ENCODE measurements around the gene CACNA1S.
A peak's percentile ranks its signal among the peaks of the same experiment; 100 is the strongest.

CACNA1S gene

DNA sequence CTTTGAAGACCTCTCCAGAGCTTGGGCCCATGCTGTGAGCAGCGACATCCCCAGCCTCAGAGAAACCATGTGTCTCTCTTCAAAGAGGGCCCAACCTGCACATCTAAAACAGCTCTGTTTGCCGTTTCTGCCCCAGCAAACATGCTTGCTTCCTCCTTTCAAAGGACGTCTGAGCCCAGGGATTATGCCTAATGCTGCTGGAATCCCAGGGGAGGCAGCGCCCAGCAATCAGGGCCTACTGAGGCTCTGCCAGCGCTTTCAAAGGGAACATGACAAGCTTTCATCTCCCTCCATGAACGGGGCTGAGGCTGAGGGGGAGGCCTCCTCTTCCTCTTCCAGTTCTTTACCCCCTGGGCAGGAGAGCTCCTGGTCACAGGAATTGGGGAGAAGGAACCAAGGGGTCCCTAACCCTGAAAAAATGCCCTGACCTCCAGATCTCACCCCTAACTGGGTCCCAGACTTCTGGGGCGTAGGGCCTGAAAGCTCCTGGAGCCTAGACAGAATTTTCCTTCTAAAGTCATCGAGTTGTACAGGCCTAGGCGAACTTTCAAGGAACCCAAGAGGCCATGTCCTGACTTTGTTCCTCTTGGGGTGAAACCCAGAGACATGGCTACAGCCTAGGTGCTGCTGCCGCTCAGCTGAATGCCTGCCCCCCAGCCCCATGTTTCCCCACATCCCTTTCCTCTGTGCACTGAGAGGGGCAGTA lies 28.2 kb upstream of the CACNA1S start:
- no peak for DNase-seq (ENCODE audit: low read depth)

DNA sequence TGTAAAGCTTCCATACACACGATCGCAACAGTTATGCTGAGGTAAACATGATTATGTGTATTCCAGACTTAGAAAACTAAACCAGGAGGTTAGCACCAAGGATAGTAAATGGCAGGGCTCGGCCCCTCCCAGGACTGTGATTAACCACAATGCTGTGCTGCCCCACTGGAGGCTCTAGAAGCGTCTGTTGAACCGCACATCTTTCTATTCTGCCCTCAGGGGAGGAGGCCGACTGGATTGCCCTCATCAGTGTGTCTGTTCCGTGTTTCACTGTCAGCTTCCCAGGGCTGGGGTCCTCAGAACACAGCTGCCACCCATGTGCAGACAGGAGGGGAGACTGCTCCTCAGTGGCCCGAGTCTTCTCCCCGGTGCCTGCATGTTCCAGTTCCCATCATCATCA lies 27.5 kb upstream of the CACNA1S start:
- DNase-seq (ENCODE audit: low read depth), result no peak

DNA sequence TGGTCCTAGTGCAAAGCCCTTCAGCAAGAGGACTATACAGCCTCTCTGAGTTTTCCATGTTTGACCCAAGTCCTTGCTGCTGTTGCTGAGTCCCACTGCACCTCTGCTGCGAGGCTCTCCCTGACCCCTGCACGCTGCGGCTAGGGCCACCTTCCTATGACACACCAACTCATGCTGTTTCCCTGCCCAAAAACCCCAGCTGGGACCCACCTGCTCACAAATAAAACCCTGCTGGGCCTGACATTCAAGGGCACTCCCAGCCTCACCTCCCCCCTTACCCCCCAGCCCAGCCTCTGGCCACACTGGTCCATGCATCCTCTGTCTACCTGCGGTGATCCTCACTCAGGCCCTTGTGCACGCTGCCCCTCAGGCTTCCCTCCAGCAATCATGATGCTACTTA lies 27.1 kb upstream of the CACNA1S start:
- no peak for DNase-seq (ENCODE audit: low read depth)

DNA sequence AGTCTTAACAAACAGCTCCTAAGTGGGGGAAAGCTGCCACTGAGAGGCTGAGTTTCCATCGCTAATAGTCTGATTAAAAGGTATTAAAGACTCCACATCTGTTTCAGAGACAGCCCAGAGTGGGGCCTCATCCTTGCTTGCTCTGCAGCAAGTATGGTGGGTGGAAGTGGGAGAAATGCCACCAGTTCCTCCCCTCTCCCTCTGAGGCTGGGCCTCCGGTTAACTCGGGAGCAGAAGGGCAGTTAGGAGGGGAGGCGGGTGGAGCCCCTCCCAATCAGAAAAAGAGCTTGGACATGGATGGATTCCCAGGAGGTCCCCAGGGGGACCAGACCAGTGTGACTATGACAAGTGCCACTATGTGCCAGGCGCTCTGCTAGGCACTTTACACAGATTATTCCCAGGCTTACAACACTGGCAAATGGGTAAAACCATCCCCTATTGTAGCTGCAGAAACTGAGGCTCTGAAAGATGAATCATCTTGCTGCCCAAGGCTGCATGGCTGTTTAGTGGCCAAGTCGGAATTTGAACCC lies 26.1 kb upstream of the CACNA1S start:
- no peak for DNase-seq (ENCODE audit: low read depth)

DNA sequence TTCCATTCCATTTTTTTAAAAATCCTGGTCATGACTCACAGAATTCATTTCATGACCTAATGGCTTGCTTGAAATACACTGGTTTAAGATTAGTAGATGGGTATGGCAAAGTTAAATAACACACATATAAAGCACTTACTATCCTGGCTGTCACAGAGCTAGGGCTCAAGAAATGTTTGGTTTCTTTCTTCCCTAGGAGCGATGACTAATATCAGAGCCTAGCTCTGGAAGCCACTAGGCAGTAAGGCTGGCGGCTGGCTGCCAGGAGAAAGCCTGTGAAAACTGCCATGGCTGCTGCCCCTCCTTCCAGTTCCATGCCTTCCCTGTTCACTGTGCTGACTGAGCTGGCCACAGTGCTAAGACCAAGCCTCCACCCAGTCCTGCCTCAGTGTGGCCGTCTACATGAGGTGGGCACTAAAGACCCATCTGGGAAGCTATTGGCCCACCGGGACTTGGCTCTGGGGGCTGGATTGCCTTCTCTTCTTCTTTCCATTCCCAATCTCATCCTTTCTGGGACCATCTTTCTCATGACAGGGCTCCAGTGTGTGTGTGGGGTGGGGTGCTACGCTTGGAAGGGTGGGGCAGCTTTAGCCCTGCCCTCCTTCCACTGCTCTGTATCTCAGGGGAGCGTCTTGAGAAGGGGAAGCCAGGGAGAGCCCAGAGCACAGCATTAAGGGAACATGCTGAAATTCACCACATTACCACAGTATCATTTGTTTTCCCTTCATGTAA lies 25.5 kb upstream of the CACNA1S start:
- DNase-seq (ENCODE audit: low read depth), result no peak

DNA sequence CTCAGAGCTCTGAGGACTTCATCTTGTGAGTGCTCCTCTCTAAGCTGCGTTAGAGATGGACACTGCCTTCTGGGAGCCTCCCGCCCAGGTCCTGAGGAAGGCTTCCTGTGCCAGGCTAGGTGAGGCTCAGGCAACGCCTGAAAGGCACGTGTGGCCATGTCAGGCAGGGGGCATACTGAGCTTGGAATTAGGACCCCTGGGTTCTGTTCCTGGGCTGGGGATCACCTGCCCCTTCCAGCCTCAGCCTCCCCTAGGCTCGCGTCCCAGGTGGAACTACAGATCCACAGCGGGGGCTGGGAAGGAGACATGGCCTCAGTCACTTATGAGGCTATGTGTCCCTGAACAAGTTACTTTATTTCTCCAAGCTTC lies 24.8 kb upstream of the CACNA1S start:
- DNase-seq (ENCODE audit: low read depth), result no peak

DNA sequence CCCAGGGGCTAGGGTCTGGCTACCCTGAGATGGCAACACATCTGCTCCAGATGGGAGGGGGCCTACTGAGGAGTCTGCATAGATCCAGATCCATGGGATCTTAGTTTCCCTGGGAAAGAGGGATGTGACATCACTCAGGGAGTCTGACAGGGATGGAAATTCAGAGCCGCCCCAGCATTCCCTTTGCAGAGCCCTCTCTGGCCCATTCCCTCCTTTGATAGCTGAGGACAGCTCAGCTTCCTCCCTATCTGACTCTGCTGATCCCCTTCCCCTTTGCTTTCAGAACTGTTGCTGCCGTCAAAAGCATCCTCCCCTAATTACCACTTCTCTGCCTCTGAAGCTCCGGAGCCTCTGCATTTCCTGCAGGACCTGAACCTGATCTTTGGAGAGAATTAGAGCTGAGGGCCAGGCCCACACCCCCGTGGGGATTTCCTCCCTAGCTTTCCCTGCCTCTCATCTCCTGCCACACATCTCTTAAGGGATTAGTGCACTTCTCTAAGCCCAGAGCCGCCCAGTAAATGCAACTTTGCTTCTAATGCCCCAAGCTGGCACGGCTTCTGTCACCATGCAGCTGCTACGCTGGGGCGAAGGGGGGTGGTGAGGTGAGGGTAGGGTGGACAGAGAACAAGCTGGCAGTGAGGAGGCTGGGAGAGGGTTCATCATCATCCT lies 24.3 kb upstream of the CACNA1S start:
- no peak for DNase-seq (ENCODE audit: low read depth)

DNA sequence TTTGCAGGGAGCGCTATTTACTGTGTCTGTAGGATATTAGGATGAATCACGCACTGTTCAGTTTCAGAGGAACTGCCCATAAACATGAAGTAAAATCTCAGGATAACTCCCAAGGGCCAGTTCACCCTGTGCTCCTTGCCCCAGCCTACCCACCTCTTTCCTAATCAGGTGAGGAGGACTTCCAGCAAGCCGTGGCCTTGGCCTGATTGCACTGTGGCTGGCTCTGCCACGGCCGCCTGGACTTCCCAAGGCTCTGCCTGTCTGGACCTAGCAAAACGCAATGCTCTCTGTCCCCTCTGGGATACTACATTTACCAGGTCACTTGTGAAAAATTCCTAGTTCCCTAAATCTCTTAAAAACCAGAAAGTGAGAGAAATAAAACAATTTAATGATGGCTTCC lies 22.2 kb upstream of the CACNA1S start:
- no peak for DNase-seq (ENCODE audit: low read depth)

DNA sequence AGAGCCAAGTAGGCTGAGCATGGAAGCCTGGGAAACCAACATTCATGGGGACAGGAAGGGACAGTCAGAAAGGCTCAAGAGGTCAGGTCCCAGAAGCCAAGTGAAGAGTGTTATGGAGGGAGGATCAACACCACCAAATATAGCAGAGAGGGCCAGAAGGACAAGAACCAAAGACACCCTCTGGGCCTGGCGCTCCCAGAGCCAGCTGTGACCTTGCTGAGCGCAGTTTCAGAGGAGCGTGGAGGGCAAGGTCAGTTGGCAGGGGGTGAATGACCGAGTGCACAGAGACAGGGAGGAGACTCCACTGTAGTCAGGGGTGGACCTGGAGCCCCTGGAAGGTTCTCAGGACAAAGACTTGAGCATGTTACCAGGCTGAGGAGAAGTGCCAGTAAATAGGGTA lies 19.2 kb upstream of the CACNA1S start:
- DNase-seq (ENCODE audit: low read depth), result no peak

DNA sequence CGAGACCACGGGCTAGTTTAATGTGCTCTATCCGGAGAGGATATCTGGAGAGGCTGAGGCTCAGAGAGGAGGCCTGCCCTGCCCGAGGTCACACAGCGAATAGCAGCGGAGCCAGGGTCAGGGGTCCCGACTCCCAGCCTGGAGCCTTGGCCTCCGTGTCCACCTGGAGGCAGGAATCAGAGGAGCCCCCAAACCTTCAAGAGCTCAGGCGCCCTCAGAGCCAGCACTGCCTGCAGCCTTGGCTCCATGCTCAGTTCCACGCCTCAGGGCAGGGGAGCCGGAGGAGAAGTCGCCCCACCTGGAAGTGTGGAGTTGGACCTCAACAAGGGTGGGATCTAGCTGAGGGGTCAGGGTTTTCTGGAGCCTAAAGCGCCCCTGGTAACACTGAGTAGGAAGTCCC lies 16.7 kb upstream of the CACNA1S start:
- no peak for DNase-seq (ENCODE audit: low read depth)

DNA sequence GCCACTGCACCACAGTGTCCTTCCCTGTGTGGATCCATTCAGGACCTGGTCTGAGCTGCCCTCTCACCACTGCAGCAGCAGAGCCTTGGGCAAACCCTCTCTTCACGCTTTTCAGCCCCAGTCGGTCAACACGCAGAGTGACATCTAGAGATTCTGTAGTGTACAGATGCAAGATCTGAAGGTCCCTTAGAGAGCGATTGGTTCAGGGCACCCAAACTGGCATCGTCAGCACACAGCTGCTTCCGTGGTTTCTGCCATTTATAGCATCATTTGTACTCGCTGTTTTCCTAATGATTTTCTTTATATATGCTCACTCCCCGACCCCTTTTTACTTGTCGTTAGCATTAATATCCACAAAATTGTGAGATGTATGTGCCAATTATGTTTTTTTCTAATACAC lies 16.2 kb upstream of the CACNA1S start:
- no peak for DNase-seq (ENCODE audit: low read depth)

DNA sequence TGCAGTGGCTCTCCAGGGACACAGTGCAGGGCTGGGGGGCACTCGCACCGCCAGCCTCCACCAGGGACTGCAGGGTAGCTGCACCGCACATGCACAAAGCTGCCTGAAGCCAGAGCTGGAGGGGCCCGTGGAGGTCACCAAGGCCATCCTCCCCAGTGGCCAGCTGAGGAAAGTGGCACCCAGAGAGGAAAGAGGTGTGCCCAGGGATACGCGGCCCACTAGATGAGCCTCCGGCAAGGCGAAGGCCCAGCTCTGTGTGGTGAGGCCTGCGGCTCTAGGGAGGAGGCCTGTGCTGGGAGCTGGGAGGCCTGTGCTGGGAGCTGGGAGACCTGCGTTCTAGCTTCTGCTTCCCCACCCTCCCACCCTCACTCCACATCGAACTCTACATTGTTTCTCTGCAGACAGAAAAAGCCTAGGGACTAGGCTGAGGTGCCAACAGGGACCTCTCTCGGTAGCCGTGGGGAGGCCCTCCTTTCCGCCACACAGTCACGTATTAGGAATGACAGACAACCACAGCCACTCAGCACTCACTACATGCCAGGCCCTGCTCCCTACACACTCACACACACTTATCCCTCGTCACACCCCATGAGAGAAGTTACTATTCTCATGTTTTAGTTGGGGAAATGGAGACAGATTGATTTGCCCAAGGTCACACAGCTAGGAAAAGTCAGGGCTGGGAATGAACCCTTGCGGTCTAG lies 15.7 kb upstream of the CACNA1S start:
- DNase-seq (ENCODE audit: low read depth), result no peak

DNA sequence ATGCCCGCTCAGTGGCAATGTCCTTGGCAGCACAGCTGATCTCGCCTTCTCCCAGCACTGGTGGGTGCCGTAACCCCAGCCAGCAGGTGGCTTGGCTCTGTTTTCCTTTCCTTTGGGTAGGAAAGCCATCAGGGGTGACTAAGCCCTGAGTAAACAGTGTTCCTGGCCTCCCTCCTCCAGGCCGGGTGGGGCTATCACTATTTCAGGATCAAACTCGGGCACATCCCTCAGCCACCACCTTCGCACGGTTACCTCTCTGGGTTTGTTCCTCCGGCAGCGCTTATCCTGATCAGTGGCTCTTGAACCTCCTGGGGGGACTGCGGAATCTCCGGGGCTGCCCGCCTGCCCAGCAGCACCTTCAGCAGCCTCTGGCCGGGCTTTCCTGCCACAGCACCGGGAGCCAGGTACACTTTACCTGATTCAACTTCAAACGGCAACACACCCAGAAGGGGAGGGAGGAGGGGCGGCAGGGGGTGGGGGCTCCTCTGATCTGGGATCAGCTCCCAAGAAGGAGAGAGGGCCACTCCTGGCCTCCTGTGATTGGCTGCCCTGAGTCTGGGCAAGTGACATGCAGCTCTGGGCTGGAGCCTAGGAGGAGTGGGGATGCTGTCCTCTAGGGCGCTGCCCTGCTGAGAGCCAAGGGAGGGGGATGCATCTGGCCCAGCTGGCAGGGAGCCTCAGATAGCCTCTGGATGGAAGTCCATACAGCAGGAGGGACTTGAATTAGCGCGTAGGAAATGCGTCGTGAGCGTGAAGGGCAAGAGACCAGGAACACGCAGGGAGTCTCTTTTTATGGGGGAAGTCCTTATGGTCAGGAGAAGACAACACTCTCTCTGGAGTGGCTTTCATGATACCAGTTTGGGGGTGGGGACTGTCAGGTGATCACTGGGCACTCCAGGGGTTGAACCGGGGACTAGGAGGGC lies 14.9 kb upstream of the CACNA1S start, which contains the start of gene ASCL5:
Gene ASCL5 (minus strand): TSS at position 353 of the 923 bp plus-strand sequence. CDS start 11,812 bp downstream, outside the sequence.
- DNase-seq (ENCODE audit: low read depth), result no peak

DNA sequence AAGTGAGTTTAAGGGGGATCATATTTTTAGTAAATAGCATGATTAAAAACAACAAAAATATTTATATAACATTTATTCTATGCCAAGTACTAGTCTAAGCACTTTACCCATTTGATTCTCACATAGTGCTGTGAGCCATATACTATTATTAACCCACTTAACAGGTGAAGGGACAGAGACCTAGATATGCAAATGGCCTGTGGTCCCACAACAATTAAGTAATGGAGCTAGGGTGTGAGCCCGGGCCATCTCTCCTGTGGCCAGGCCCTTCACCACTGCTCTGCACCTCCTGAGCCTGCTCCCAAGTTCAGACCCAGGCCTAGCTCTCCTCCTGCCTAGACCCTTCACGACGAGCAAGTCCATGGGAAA lies 14.2 kb upstream of the CACNA1S start:
- no peak for DNase-seq (ENCODE audit: low read depth)

DNA sequence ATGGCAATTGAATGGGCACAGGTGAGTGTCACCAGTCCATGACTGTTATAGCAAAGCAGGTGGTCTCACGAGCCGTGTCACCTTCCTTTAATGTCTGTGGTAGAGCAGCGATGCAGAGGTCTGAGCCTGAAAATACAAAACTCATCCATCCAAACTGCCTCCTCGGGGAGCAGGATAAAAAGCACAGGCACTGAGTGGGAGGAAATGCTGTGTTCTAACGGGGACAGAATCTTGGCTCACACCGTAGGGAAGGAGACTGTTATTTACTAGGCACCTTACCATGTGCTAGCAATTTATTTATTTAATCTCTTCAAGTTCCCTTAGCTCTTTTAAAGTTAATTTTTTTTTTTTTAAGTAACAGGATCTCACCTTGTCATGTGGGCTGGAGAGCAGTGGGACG lies 13.6 kb upstream of the CACNA1S start:
- DNase-seq (ENCODE audit: low read depth), result no peak

DNA sequence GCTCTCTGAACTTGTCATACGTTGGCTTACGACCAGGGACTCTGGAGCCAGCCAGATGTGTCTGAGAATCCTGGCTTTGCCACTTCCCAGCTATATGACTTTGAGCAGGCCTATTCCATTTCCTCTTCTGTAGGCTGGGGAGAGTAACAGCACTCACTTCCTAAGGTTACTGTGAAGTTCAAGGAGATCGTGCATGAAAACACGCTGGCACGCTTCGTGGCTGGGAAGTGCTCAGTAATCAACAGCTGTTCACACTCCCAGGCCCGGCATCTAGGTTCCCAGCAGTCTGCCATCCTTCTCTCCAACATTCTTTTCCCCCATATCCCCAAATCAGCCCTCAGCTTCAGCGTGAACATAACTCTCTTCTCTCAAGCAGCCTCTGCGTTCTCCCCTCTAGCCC lies 12.8 kb upstream of the CACNA1S start:
- no peak for DNase-seq (ENCODE audit: low read depth)

DNA sequence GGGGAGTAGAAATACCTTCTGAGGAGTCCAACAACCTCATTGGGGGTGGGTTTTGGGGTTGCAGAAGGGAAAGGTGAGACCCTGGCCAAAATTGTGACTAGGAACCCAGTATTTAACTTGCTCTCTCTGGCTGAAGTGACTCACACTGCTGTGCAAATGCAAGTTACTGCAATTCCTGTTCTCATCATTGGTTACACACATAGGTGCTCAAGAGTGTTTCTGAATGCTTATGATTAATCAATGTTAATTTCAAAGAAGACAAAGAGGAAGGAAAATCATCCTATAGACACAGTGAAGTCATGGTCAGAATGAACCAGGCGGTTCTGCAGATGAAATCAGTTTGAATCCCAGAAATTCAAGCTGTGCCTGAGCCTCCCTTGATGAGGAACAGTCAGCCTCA lies 11.6 kb upstream of the CACNA1S start:
- DNase-seq (ENCODE audit: low read depth), result no peak

DNA sequence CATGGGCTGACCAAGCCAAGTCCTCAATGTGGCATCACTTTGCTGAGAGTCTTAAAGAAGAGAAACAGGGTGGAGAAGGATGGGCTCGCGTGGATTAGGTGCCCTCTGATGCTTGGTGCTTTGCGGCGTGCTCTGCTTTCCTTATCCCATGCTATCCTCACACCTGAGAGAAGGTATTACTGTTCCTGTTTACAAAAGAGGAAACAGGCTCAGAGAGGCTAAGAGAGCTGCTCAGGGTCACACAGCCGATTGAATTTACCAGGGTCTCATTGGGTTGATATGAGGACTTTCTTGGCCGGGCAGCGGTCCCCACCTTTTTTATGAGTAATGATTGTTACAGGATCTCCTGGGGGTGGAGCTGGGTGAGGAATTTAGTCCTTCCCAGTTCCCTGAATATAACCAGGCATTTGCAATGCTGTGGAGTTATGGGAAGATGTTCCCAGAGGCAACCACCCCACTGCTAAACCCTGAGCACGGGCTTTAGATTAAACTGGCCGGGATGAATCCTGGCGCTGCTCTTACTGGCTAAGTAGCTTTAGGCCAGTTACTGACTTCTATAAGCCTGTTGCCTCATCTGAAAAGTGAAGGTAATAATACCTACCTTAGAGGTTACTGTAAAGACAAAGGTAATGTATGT lies 10.2 kb upstream of the CACNA1S start:
- DNase-seq (ENCODE audit: low read depth), result no peak

DNA sequence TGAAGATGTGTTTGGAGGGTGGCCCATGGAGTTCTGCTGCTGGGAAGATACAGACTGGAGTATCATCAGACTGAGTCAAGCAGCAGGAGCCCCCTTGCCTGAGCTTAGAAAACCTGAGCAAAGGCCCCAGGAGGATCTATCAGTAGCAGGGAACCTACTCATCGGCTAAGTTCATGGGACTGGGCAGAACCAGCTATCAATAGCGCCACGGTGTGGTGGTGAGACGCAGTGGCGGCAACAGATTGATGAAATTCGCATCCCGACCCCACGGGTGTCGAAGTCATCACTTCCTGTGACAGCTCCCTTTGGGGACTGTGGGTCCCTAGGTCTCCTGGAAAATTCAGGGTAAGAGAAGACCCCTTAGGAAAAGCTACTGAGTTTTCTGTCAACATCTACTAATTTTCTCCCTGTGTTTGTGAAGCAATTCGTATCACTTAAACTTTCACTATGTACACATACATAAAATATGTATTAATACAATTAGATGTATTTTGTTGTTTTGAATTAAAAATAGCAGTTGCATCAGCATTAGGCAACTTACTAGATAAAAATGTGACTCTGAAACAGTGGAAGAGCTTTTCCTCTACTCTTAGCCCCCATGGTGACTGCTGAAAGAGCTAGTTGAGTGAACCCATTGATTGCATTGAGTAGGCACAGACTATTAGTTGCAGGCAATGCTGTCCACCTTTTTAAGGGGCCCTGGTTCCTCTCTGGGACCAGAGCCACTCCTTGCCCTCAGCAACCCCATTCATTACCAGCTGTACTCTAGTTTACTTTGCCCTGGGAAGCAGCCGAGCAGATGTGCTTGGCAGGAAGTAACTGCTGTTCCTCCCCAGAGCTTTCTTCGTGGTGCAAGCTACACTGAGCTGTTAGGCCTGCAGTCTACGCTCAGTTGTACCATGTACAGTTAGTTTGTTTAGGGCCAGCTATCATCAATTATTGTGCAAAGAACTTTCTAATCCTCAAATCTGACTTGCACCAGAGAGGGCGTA lies 7.3 kb upstream of the CACNA1S start:
- peak; percentile 51 for DNase-seq (ENCODE audit: low read depth)

DNA sequence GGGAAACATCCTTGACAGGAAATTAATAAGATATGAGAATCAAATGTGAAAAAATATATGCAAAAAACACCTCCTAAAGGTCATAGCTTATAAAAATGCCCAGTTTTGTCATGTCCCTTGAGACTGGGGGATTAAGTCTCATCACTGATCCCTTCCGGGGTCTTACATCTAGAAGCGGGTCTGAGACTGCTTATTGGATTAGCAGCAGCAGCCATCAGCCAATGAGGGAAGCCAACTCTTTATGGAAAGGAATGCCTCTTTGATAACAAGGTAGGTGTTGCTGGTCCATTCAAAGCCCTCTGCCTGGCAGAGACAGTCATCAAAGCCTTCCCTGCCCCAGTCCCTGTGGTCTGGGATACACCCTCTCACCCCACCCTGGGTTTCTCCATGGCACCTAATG lies 3.9 kb upstream of the CACNA1S start:
- DNase-seq (ENCODE audit: low read depth), result no peak

All from activated T-cell treated with anti-CD3 and anti-CD28 coated beads for 48 hours (primary cell).